GM21737 (cell line): ENCODE data around the gene PLAAT3.
"Not testable (repeated sequence)": the region's sequence is repeated elsewhere in the genome, so short reads cannot be mapped to it uniquely, and the experiment has no call there.

ENCODE experiments used
- ATAC-seq: cut with Tn5 transposase; IDR thresholded peaks from one replicate; pipeline ENCODE4 v1.9.1; 2021; ENCODE audit warnings: mild to moderate bottlenecking, moderate library complexity; ENCODE audit not compliant: unreplicated experiment

Gene PLAAT3

DNA sequence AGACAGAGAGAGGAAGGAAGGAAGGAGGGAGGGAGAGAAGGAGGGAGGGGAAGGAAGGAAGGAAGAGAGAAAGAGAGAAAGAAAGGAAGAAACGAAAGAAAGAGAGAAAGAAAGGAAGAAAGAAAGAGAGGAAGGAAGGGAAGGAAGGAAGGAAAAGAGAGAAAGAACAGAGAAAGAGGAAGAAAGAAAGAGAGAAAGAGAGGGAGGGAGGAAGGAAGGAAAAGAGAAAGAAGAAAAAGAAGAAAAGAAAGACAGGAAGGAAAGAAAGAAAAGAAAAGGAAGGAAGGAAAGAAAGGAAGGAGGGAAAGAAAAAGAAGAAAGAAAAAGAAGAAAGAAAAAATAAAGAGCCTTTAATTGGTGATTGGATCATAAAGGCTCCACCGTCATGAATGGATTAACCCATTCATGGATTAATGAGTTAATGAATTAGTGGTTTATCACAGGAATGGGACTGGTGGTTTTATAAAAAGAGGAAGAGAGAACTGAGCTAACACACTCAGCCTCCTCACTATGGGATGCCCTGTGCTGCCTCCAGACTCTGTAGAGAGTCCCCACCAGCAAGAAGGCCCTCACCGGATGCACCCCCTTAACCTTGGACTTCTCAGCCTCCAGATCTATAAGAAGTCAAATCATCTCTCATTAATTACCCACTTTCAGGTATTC is 42.1 kb downstream of the PLAAT3 start:
- ATAC-seq = no peak

DNA sequence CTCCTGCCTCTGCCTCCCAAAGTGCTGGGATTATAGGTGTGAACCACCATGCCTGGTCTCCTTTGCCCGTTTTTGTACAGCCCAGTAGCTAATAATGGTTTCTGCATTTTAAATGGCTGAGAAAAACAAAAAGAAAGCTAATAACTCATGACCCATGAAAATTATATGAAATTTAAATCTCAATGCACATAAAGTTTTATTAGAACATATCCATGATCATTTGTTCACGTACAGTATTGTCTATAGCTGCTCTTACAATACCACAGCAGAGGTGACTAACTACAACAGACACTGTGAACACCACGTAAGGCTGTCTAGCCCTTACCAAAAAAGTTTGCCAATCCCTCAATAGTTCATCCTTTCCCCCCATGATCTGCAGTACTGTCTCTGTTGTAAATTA is 44.7 kb downstream of the PLAAT3 start:
- no peak for ATAC-seq

GRCh38 chr11:63567044-63567840 is 47.0 kb downstream of the PLAAT3 start:
- peak; percentile 74 for ATAC-seq

- ATAC-seq = no peak
Observed at GRCh38 chr11:63564784-63565350, 49.4 kb downstream of the PLAAT3 start.

- peak; percentile 52 for ATAC-seq
Observed at GRCh38 chr11:63564056-63564774, 50.0 kb downstream of the PLAAT3 start.

GRCh38 chr11:63563201-63564055 is 50.8 kb downstream of the PLAAT3 start, which contains the start of gene PLAAT2:
Gene PLAAT2, minus strand, starts transcription at chr11:63563379. Its CDS starts 55 bp downstream, at chr11:63563324.
- ATAC-seq = no peak

DNA sequence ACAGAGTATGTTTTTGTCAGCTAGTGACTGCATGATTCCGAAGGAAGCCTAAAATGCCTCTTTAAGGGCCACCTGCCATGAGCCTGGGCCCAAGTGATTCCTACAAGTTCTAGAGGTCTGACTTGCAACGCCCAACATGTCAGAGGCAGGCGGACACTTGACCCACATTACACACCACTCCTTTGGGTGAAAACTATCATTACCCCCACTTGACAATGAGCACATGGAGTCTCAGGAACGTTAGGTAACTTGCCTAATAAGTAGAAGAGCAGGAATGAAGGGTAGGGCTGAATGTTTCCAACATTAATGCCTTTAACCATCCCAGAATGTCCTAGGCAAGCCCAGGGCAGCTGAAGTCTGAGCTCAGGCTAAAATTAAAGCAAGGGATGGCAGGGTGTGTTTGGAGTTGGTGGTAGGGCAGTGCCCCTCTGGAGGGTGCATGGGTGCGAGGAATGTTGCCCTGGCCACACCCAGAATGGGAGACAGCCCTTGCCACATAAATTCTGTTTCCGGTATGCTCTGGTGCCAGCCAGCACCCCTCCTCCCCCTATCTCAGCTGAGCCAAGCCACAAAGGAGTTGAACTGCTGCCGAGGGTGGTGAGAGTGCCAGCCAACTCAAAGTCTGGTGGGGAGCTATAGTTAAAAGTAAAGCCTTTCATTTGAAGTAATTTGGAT is 53.6 kb downstream of the PLAAT3 start:
- ATAC-seq = no peak

DNA sequence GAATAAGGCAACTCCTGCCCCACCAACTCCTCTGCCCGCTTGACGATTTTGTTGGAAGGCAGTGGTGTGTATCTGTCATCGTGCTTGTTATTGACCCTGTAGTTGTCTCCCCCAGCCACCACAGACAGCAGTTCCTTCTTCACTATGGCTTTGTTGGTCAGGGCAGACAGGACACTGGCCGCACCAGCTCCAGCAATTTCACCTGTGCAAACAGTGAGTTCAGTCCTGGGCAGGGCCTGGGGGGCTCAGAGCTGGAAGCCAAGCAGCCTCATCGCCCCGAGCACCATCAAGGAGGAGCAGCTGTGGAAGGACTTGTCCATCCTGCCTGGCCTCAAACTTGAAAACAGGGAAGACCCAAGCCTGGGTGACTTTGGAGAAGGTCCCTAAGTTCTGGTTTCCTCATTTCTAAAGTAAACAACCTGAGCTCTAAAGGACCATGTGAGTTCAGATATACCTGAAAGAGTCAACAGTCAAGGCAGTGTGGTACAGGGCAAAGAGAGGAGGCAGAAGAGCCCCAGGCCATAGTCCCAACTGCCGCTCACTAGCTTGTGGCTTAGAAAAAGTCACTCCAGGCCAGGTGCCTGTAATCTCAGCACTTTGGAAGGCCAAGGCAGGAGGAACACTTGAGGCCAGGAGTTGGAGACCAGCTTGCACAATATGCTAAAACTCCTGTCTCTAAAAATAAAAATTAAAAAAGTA is 55.6 kb downstream of the PLAAT3 start:
- no peak for ATAC-seq

GRCh38 chr11:63557570-63557969 is 56.7 kb downstream of the PLAAT3 start:
- no peak for ATAC-seq

DNA sequence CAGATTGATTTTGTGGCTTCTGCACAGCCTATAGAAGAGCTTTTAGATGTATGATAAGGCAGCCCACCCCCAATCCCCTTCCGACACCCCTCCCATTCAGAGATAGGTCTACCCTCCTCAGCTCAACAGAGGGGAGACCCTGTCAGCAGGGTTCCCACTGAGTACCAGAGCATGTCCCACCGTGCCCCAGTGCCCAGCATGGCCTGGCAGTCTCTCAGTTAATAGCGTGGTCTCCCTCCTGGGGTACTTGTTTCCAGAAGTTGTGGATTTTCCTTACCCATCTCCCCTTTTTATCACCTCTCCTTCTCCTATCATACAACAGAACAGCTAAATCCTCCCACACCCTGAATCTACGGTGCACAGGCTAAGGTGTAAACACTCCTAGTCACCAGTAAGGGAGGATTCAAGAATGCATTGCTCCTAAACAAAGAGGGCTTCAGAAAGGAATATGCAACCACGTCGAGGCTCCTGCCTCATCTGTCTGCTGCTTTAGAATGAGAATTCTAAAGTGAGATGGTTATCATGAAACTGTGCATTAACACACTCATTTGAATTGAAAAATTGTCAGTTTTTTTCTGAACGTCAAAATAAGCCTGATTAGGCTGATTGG is 57.7 kb downstream of the PLAAT3 start:
- ATAC-seq = no peak

DNA sequence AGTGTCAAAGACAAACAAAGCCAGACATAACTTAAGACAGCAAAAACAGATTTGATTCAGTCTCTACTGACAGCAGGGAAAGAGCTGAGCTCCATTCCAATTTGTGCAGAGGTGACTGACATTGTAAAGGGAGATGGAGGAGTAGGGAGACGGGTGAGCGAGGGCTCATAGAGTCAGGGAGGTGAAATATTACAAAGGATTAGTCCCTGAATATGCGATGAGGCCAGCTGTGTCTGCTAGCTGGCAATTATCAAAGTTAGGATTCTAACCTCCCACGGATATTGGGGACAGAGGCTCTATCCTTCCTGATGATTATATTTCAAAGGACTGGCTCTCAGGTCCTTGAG is 59.4 kb downstream of the PLAAT3 start:
- ATAC-seq = no peak

DNA sequence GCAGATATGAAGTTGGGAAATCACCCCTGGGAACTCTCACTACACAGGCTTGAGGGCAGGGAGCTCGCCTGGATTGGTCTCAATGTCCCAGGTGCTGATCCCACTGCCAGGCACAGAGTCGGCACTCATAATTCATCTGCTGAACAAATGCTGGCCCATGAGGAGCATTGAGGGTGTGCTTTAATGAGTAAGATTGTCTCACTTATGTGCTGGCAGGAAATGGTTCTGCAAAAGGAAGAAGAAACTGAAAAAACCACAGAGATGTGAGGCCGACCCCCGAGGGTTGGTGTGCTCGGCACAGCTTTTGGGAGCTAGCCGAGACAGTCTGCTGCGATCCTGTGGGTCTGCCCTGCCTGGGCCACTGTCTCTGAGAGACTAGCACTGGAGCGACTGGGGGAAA is 60.5 kb downstream of the PLAAT3 start:
- no peak for ATAC-seq

- no peak for ATAC-seq
Observed at GRCh38 chr11:63552921-63553320, 61.3 kb downstream of the PLAAT3 start.

DNA sequence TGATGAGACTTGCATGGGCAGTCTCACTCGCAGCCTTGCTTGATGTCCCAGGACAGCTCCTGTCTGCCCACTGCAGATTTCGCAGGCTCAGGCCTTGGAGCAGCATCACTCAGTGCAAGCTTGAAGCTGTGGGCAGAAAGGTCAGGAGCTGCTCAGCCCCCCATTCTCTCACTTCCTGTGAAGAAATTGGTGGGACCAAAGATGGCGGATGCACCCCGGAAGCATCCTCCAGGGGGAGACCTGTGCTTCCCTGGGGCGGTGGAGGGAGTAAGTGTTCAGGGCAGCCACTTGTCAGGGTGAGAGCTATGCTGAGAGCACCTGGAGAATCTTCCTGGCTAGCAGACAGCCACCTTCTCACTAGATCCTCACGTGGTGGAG is 62.4 kb downstream of the PLAAT3 start:
- ATAC-seq = no peak

DNA sequence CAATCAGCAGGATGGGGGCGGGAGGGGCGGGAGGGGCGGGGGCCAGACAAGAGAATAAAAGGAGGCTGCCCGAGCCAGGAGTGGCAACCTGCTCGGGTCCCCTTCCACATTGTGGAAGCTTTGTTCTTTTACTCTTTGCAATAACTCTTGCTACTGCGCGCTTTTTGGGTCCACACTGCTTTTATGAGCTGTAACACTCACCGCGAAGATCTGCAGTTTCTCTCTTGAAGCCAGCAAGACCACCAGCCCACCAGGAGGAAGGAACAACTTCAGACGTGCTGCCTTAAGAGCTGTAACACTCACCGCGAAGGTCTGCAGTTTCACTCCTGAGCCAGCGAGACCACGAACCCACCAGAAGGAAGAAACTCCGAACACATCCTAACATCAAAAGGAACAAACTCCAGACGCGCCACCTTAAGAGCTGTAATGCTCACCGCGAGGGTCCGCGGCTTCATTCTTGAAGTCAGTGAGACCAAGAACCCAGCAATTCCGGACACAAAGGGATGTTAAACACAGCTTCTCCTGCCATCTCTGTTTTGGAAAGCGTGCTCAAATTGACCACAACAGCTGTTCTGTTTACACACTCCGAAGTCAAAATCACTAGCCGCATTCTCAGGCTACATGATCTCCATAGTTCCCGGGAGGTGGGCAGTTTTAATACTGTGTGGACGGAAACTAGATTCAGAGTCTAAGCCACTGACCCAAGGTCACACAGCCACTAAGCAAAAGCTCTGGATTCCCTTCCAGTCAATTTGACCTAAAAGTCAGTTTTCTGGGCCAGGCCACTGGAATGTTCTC is 62.9 kb downstream of the PLAAT3 start:
- ATAC-seq = no peak

- not testable (repeated sequence) for ATAC-seq
Observed at GRCh38 chr11:63550156-63550700, 64.0 kb downstream of the PLAAT3 start.

DNA sequence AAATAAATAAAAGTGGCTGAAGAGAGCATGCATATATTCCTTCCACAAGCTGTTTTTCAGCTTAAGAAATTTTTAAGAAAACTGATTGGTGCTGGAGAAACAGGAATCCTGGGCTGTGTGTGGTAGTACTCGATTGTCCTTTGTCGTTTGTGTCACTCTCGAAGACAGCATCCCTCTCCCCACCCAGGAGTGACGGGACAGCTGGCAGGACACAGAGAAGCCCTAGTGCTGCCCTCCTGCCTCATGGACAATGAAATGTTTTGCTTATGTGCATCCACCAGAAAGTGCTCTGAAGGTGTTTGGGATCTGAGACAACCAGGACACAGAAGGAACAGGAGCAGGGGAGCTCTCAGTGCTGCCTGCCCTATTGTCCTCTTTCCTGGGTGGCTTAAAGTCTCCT is 64.8 kb downstream of the PLAAT3 start:
- ATAC-seq = no peak

DNA sequence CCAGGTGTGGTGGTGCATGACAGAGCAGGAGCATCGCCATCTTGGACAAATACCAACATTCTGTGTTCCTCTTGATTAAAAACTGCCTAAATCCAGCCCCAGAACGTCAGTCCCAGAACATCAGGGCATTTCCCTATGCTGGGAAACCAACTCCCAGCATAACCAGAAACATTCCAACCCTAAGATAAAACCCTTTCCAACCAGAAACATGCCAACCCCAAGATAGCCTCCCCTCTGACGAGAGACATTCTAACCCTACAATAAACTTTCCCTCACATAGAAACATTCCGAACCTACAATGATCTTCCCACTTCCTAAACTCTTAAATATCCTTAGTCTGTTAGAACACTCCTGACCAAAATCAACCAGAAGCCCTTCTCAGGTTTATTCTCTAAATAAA is 66.1 kb downstream of the PLAAT3 start:
- no peak for ATAC-seq
